IMR-90 (cell line): ENCODE data around the gene PSMD1.

Source experiments
- CEBPB ChIP-seq: IDR thresholded peaks from 2 replicates; pipeline ENCODE4 v1.6.1; 2012; ENCODE audit warnings: low read depth, low read length, improper control_type of control experiment
- POLR2A ChIP-seq: IDR thresholded peaks from 2 replicates; pipeline ENCODE4 v1.6.1; 2012; ENCODE audit warnings: mild to moderate bottlenecking, low read depth, low read length
- TF ChIP-seq, protein P1 (sequence below): conservative IDR thresholded peaks from 2 replicates; pipeline ENCODE4 v1.5.1; 2012; ENCODE audit warnings: mild to moderate bottlenecking, low read depth, low read length, improper control_type of control experiment

DNA sequence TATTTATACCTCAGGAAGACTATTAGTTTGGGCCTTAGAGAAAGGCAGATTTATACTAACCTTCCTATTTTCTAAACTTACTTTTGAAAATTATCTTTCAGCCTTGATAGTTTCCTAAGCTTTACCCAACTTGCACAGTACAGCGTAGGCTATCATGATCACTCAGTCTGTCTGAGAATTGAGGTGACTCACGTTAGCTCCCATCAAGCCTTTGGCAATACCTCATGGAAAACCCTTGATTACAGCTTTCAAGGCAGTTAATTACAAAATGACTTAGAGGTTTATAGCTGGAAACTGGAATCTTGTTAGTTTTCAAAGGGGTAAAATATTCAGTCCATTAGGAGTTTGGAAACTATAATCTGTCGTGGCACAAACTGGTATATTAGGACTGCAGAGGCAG lies 115.4 kb downstream of the PSMD1 start:
- TF ChIP-seq POLR2A (no peak), CEBPB (no peak)
- TF ChIP-seq, protein P1, sequence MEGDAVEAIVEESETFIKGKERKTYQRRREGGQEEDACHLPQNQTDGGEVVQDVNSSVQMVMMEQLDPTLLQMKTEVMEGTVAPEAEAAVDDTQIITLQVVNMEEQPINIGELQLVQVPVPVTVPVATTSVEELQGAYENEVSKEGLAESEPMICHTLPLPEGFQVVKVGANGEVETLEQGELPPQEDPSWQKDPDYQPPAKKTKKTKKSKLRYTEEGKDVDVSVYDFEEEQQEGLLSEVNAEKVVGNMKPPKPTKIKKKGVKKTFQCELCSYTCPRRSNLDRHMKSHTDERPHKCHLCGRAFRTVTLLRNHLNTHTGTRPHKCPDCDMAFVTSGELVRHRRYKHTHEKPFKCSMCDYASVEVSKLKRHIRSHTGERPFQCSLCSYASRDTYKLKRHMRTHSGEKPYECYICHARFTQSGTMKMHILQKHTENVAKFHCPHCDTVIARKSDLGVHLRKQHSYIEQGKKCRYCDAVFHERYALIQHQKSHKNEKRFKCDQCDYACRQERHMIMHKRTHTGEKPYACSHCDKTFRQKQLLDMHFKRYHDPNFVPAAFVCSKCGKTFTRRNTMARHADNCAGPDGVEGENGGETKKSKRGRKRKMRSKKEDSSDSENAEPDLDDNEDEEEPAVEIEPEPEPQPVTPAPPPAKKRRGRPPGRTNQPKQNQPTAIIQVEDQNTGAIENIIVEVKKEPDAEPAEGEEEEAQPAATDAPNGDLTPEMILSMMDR, result no peak
